GM12872 (cell line): ENCODE measurements around the gene RP9.

ENCODE experiments used
- CTCF ChIP-seq: IDR thresholded peaks from 3 replicates; pipeline ENCODE4 v1.5.1; 2011; ENCODE audit warnings: low read depth, mild to moderate bottlenecking, low read length, moderate library complexity; ENCODE audit not compliant: insufficient read depth

The RP9 gene

GRCh38 chr7:33101906-33102305, 7.3 kb downstream of the RP9 start:
- no peak for TF ChIP-seq CTCF

GRCh38 chr7:33100770-33101169, 8.4 kb downstream of the RP9 start:
- no peak for TF ChIP-seq CTCF

GRCh38 chr7:33099154-33099940, 9.9 kb downstream of the RP9 start:
- TF ChIP-seq CTCF = no peak

DNA sequence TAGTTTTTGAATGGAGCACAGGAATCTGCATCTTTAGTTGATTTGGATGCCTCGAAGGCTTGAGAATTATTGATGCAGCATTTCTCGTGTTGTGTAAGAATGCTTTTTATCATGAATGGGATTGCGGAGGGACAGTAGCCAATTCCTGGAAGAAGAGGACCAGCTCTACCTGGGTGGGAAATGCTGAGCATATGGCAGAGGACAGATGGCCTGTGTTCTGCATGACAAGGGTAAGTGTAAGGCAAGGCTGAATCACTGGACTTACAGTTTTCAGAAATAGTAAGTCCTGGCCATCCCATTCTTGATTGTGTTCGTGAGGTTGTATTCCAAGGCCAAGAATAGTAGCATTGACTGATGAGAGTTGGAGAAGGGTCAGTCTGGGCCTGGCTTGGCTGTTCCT, 15.9 kb downstream of the RP9 start:
- TF ChIP-seq CTCF = no peak

DNA sequence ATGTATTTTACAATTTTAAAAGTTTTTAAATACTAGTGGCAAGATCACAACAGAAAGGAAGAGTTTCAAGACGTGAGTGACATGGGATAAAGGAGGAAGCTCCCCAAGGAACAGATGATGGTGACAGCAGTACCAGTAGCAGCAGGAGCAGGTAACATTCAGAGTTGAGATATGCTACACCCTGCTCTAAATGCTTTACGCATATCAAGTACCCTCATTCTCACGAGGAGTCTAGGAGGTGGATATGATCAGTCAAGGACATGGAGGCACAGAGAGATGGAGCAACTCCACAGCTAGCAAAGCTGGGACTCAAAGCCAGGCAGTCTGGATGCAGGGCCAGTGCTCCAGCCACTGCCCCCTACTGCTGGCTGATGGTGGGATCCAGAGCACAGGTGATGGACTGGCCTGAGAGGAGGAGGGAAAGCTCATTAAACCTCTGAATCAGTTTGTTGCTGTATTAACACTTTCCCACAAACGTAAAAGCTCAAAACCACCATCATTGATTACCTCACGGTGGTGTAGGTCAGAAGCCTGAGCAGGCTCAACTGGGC, 17.5 kb downstream of the RP9 start:
- peak; percentile 22; the same call in 1 of the 3 replicates for TF ChIP-seq CTCF

- no peak for TF ChIP-seq CTCF
Measured at GRCh38 chr7:33091111-33091531, 18.1 kb downstream of the RP9 start.

DNA sequence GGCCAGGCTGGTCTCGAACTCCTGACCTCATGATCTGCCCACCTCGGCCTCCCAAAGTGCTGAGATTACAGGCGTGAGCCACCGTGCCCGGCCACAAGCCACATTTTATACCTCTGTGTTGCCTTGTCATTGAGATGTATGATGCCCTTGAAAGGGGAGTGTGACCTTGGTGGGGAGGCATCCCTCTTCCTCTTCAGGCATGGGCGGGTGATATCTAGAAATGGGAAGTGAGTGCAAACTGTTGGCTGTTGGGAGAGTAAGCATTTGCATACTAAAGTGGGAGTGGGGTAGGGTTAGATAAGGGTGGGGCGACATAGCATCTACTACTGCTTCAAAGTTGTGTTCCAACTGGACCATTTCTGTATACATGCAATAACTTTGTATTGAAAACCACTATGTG, 20.1 kb downstream of the RP9 start:
- TF ChIP-seq CTCF = no peak
